Adrenal gland (tissue), 5 donors: Measurements from ENCODE around the gene FTCDNL1.

ENCODE experiments used
- POLR2A ChIP-seq, 2 donors: fragments of 450-650 bp; IDR thresholded peaks; one replicate each; pipeline ENCODE4 v1.6.1; 2017; ENCODE audit warnings: antibody characterized with exemption in 2 of 2, mild to moderate bottlenecking in 2 of 2, moderate library complexity in 1 of 2
- TF ChIP-seq, protein P1 (sequence below), 6 experiments: fragments of 450-650 bp in 4 of 6; fragments of 200-600 bp in 2 of 6; sonication (generic) in 1 of 6; IDR thresholded peaks; 1 replicate in 5 of 6; 2 replicates in 1 of 6; pipeline versions ENCODE4 v1.5.1 to v1.8.0; 2016 to 2021; ENCODE audit warnings: antibody characterized with exemption in 6 of 6, mild to moderate bottlenecking in 2 of 6, moderate library complexity in 1 of 6
- donor health status: DM: no; HTN: no; CAD: no.

DNA sequence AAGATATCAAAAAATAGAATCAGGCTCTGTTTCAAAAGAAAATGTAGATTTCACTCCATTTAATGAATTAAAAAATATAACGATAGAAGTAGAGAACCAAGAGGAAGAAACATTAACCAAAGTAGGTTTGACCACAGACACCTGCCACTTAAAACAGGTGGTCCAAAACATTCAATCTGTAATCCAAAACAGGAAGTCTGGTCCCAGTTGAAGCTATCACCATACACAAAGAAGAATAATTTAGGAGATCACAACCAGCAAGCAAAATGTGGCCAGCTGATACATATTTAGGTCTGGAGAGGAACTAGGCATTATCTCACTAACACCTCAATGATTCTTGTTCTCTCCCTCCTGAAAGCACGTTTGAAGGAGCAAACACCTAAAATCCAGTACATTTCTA, 73.1 kb downstream of the FTCDNL1 start:
- TF ChIP-seq, protein P1, sequence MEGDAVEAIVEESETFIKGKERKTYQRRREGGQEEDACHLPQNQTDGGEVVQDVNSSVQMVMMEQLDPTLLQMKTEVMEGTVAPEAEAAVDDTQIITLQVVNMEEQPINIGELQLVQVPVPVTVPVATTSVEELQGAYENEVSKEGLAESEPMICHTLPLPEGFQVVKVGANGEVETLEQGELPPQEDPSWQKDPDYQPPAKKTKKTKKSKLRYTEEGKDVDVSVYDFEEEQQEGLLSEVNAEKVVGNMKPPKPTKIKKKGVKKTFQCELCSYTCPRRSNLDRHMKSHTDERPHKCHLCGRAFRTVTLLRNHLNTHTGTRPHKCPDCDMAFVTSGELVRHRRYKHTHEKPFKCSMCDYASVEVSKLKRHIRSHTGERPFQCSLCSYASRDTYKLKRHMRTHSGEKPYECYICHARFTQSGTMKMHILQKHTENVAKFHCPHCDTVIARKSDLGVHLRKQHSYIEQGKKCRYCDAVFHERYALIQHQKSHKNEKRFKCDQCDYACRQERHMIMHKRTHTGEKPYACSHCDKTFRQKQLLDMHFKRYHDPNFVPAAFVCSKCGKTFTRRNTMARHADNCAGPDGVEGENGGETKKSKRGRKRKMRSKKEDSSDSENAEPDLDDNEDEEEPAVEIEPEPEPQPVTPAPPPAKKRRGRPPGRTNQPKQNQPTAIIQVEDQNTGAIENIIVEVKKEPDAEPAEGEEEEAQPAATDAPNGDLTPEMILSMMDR (IDR thresholded peaks at IDR 0.05) = no peak
- TF ChIP-seq POLR2A (IDR thresholded peaks at IDR 0.05) = no peak
